CD4-positive, alpha-beta memory T cell (primary cell): Measurements from ENCODE around the gene TTN. TPM values are rescaled to one million over a fixed set of nuclear protein-coding genes. Genes with fewer than 3 reads are reported as not detected.

ENCODE experiments used
- CTCF ChIA-PET: fragments of 350-600 bp; sonication (Branson Sonifier 250); formaldehyde crosslinking; loops from one replicate; lab custom pipeline; 2021; ENCODE audit warnings: inconsistent platforms; ENCODE audit not compliant: partially characterized antibody; lab: Charles Lee
- POLR2A ChIA-PET: fragments of 350-600 bp; sonication (Branson Sonifier 250); formaldehyde crosslinking; loops from one replicate; lab custom pipeline; 2021; ENCODE audit not compliant: partially characterized antibody; lab: Charles Lee
- DNase-seq, 5 donors: peaks; one replicate each; pipeline versions ENCODE4 v3.0.0 to v3.0.0-alpha.2; 2020 to 2022; ENCODE audit warnings: mixed read lengths in 1 of 5
- H3K27ac ChIP-seq: one replicate; pipeline ENCODE4 v1.7.0; 2013; ENCODE audit warnings: low read depth, low read length
- H3K27me3 ChIP-seq: 2 replicates; pipeline ENCODE4 v1.7.0; 2013; ENCODE audit warnings: mild to moderate bottlenecking, low read length, moderate library complexity; ENCODE audit not compliant: insufficient read depth
- H3K36me3 ChIP-seq: 2 replicates; pipeline ENCODE4 v1.7.0; 2013; ENCODE audit warnings: mild to moderate bottlenecking, low read length, moderate library complexity; ENCODE audit not compliant: insufficient read depth
- H3K4me1 ChIP-seq: 2 replicates; pipeline ENCODE4 v1.7.0; 2013; ENCODE audit warnings: mild to moderate bottlenecking, low read length, moderate library complexity; ENCODE audit not compliant: insufficient read depth
- H3K4me3 ChIP-seq, 2 donors: one replicate each; pipeline ENCODE4 v1.7.0; 2013; ENCODE audit warnings: low read length in 2 of 2, mild to moderate bottlenecking in 1 of 2
- H3K9me3 ChIP-seq, 2 donors: one replicate each; pipeline ENCODE4 v1.7.0; 2013; ENCODE audit warnings: low read length in 2 of 2, control low read depth in 1 of 2; ENCODE audit not compliant: control insufficient read depth in 1 of 2
- H3K27ac Mint-ChIP-seq, 7 donors: one replicate each; pipeline ENCODE4 v1.8.0; 2020 to 2021; ENCODE audit warnings: mixed read lengths in 7 of 7, mild to moderate bottlenecking in 6 of 7, inconsistent platforms in 3 of 7, moderate library complexity in 3 of 7
- H3K27me3 Mint-ChIP-seq, 2 donors: one replicate each; pipeline ENCODE4 v1.8.0; 2020 to 2021; ENCODE audit warnings: mixed read lengths in 2 of 2
- H3K36me3 Mint-ChIP-seq, 2 donors: one replicate each; pipeline ENCODE4 v1.8.0; 2020 to 2021; ENCODE audit warnings: mixed read lengths in 2 of 2, inconsistent platforms in 1 of 2, mild to moderate bottlenecking in 1 of 2
- H3K4me1 Mint-ChIP-seq, 4 donors: one replicate each; pipeline ENCODE4 v1.8.0; 2020 to 2021; ENCODE audit warnings: mixed read lengths in 4 of 4, mild to moderate bottlenecking in 1 of 4
- H3K4me3 Mint-ChIP-seq, 8 donors: one replicate each; pipeline ENCODE4 v1.8.0; 2020 to 2021; ENCODE audit warnings: mixed read lengths in 8 of 8, mild to moderate bottlenecking in 7 of 8, moderate library complexity in 6 of 8, inconsistent platforms in 3 of 8
- H3K9me3 Mint-ChIP-seq, 8 donors: one replicate each; pipeline ENCODE4 v1.8.0; 2020 to 2021; ENCODE audit warnings: mixed read lengths in 8 of 8, mild to moderate bottlenecking in 5 of 8, inconsistent platforms in 3 of 8, moderate library complexity in 1 of 8
- intact Hi-C: fragments of 100-400 bp; cut with micrococcal nuclease; formaldehyde crosslinking; loops from one replicate; pipeline ENCODE4 v1.15.1; 2023
- polyA plus RNA-seq, 2 donors: library from polyadenylated mRNA; unstranded; fragments of 300-500 nt; fragmentation: Illumina TruSeq; gene quantifications; one replicate each; pipeline ENCODE4 v1.2.3, GENCODE V29; 2021
- total RNA-seq, 2 experiments: library from RNA; stranded (reverse); gene quantifications; one replicate each; pipeline ENCODE4 v1.2.3, GENCODE V29; 2021

The TTN gene
- total and polyA plus RNA-seq, 4 experiments from 2014 or later, result 0.22 to 8.6 (median 5.0) TPM

GRCh38 chr2:178756343-178756742 lies 50.9 kb downstream of the TTN start:
- Mint-ChIP-seq H3K4me1 (no peaks in the 10 kb centered on the region), H3K27ac (no peak overlapping the region), H3K36me3 (no peaks in the 10 kb centered on the region), H3K27me3 (no peaks in the 10 kb centered on the region), H3K4me3 (no peak overlapping the region), H3K9me3 (no peaks in the 10 kb centered on the region)
- no peaks in the 10 kb centered on the region for H3K36me3 ChIP-seq
- CTCF ChIA-PET, result no interaction called here
- no peak overlapping the region for H3K27ac ChIP-seq
- H3K4me3 ChIP-seq, result no peak overlapping the region
- no peaks in the 10 kb centered on the region for H3K27me3 ChIP-seq
- no peak for DNase-seq
- H3K4me1 ChIP-seq, result no peaks in the 10 kb centered on the region
- H3K9me3 ChIP-seq, result no peaks in the 10 kb centered on the region
- intact Hi-C loops, result no loop called here
- POLR2A ChIA-PET, result no interaction called here

- CTCF ChIA-PET, result no interaction called here
- peaks cover 0 to 1% of the 10 kb centered on the region in 2 donors for H3K36me3 Mint-ChIP-seq
- no peaks in the 10 kb centered on the region for H3K27me3 Mint-ChIP-seq
Measured at GRCh38 chr2:178747767-178748166, 59.5 kb downstream of the TTN start.

GRCh38 chr2:178734518-178734917 lies 72.7 kb downstream of the TTN start:
- CTCF ChIA-PET, result no interaction called here
- Mint-ChIP-seq H3K4me1 (no peaks in the 10 kb centered on the region), H3K27ac (no peak overlapping the region), H3K27me3 (no peaks in the 10 kb centered on the region), H3K36me3 (peaks cover 2 to 3% of the 10 kb centered on the region in 2 donors), H3K9me3 (peaks cover 0 to 2% (median 0%) of the 10 kb centered on the region in 8 donors), H3K4me3 (no peak overlapping the region)
- H3K4me3 ChIP-seq, result no peak overlapping the region
- no peaks in the 10 kb centered on the region for H3K36me3 ChIP-seq
- H3K4me1 ChIP-seq, result no peaks in the 10 kb centered on the region
- intact Hi-C loops, result no loop called here
- POLR2A ChIA-PET, result no interaction called here
- H3K9me3 ChIP-seq, result no peaks in the 10 kb centered on the region
- DNase-seq, result no peak
- H3K27ac ChIP-seq, result no peak overlapping the region
- H3K27me3 ChIP-seq, result no peaks in the 10 kb centered on the region

More at GRCh38 chr2:178747767-178748166, 59.5 kb downstream of the TTN start:
- H3K9me3 Mint-ChIP-seq, result peaks cover 0 to 4% (median 0%) of the 10 kb centered on the region in 8 donors
- H3K36me3 ChIP-seq, result no peaks in the 10 kb centered on the region
- no peaks in the 10 kb centered on the region for H3K4me1 Mint-ChIP-seq
- H3K9me3 ChIP-seq, result no peaks in the 10 kb centered on the region
- intact Hi-C loops, result no loop called here
- no peak for DNase-seq
- H3K4me3 Mint-ChIP-seq, result no peak overlapping the region
- H3K4me3 ChIP-seq, result no peak overlapping the region
- no peaks in the 10 kb centered on the region for H3K4me1 ChIP-seq
- H3K27ac ChIP-seq, result no peak overlapping the region
- no peaks in the 10 kb centered on the region for H3K27me3 ChIP-seq
- POLR2A ChIA-PET, result no interaction called here
- no peak overlapping the region for H3K27ac Mint-ChIP-seq

GRCh38 chr2:178733975-178734374 lies 73.2 kb downstream of the TTN start:
- H3K27me3 Mint-ChIP-seq, result no peaks in the 10 kb centered on the region
- no peak for DNase-seq
- Histone ChIP-seq H3K9me3 (no peaks in the 10 kb centered on the region), H3K36me3 (no peaks in the 10 kb centered on the region), H3K27ac (no peak overlapping the region), H3K27me3 (no peaks in the 10 kb centered on the region), H3K4me3 (no peak overlapping the region), H3K4me1 (no peaks in the 10 kb centered on the region)
- CTCF ChIA-PET, result no interaction called here
- intact Hi-C loops, result no loop called here
- peaks cover 2 to 3% of the 10 kb centered on the region in 2 donors for H3K36me3 Mint-ChIP-seq
- no peak overlapping the region for H3K4me3 Mint-ChIP-seq
- POLR2A ChIA-PET, result no interaction called here
- no peak overlapping the region for H3K27ac Mint-ChIP-seq
- H3K9me3 Mint-ChIP-seq, result peaks cover 0 to 2% (median 0%) of the 10 kb centered on the region in 8 donors
- no peaks in the 10 kb centered on the region for H3K4me1 Mint-ChIP-seq

GRCh38 chr2:178732913-178733312 lies 74.3 kb downstream of the TTN start:
- Mint-ChIP-seq H3K36me3 (peaks cover 2 to 3% of the 10 kb centered on the region in 2 donors), H3K4me1 (no peaks in the 10 kb centered on the region), H3K27ac (no peak overlapping the region), H3K9me3 (peaks cover 0 to 2% (median 0%) of the 10 kb centered on the region in 8 donors), H3K27me3 (no peaks in the 10 kb centered on the region), H3K4me3 (no peak overlapping the region)
- no peak overlapping the region for H3K4me3 ChIP-seq
- no peaks in the 10 kb centered on the region for H3K4me1 ChIP-seq
- no peak for DNase-seq
- H3K36me3 ChIP-seq, result no peaks in the 10 kb centered on the region
- ChIA-PET POLR2A (no interaction called here), CTCF (no interaction called here)
- H3K27me3 ChIP-seq, result no peaks in the 10 kb centered on the region
- intact Hi-C loops, result no loop called here
- H3K27ac ChIP-seq, result no peak overlapping the region
- no peaks in the 10 kb centered on the region for H3K9me3 ChIP-seq

GRCh38 chr2:178731300-178731699 lies 75.9 kb downstream of the TTN start:
- ChIA-PET POLR2A (no interaction called here), CTCF (no interaction called here)
- Mint-ChIP-seq H3K27ac (no peak overlapping the region), H3K4me3 (no peak overlapping the region), H3K27me3 (no peaks in the 10 kb centered on the region), H3K4me1 (no peaks in the 10 kb centered on the region), H3K9me3 (peaks cover 0 to 2% (median 0%) of the 10 kb centered on the region in 8 donors), H3K36me3 (peaks cover 2 to 3% of the 10 kb centered on the region in 2 donors)
- H3K4me3 ChIP-seq, result no peak overlapping the region
- no peaks in the 10 kb centered on the region for H3K27me3 ChIP-seq
- no peaks in the 10 kb centered on the region for H3K4me1 ChIP-seq
- H3K27ac ChIP-seq, result no peak overlapping the region
- no peaks in the 10 kb centered on the region for H3K9me3 ChIP-seq
- no peak for DNase-seq
- intact Hi-C loops, result no loop called here
- no peaks in the 10 kb centered on the region for H3K36me3 ChIP-seq

GRCh38 chr2:178730049-178730448 lies 77.2 kb downstream of the TTN start:
- H3K27ac ChIP-seq, result no peak overlapping the region
- Mint-ChIP-seq H3K27me3 (no peaks in the 10 kb centered on the region), H3K27ac (no peak overlapping the region), H3K4me3 (no peak overlapping the region), H3K4me1 (no peaks in the 10 kb centered on the region), H3K9me3 (peaks cover 0 to 2% (median 0%) of the 10 kb centered on the region in 8 donors), H3K36me3 (peaks cover 2 to 3% of the 10 kb centered on the region in 2 donors)
- ChIA-PET CTCF (no interaction called here), POLR2A (no interaction called here)
- intact Hi-C loops, result no loop called here
- DNase-seq, result no peak
- H3K9me3 ChIP-seq, result no peaks in the 10 kb centered on the region
- H3K36me3 ChIP-seq, result no peaks in the 10 kb centered on the region
- no peaks in the 10 kb centered on the region for H3K4me1 ChIP-seq
- H3K27me3 ChIP-seq, result no peaks in the 10 kb centered on the region
- no peak overlapping the region for H3K4me3 ChIP-seq
